Cortex of kidney (tissue), 1 donor: Measurements from ENCODE around the gene SCAPER.
"Not testable (repeated sequence)": the region's sequence is repeated elsewhere in the genome, so short reads cannot be mapped to it uniquely, and the experiment has no call there.

Experiments
- DNase-seq: peaks from one replicate; lab custom pipeline; 2025; lab: John Stamatoyannopoulos, UW

Gene SCAPER

GRCh38 chr15:76772776-76773175 is 132.4 kb downstream of the SCAPER start:
- no peak for DNase-seq

GRCh38 chr15:76764004-76764403 is 141.1 kb downstream of the SCAPER start:
- no peak for DNase-seq

GRCh38 chr15:76763554-76763953 is 141.6 kb downstream of the SCAPER start:
- DNase-seq, result no peak

GRCh38 chr15:76756381-76756780 is 148.8 kb downstream of the SCAPER start:
- no peak for DNase-seq

- DNase-seq, result no peak
Measured at GRCh38 chr15:76753771-76754170, 151.4 kb downstream of the SCAPER start.

GRCh38 chr15:76753131-76753530 is 152.0 kb downstream of the SCAPER start:
- DNase-seq, result no peak

- DNase-seq, result no peak
Measured at GRCh38 chr15:76752549-76752948, 152.6 kb downstream of the SCAPER start.

- no peak for DNase-seq
Measured at GRCh38 chr15:76737573-76737972, 167.6 kb downstream of the SCAPER start.

GRCh38 chr15:76732321-76732720 is 172.8 kb downstream of the SCAPER start:
- not testable (repeated sequence) for DNase-seq

- DNase-seq, result no peak
Measured at GRCh38 chr15:76730262-76730661, 174.9 kb downstream of the SCAPER start.

GRCh38 chr15:76718863-76719262 is 186.3 kb downstream of the SCAPER start:
- DNase-seq, result no peak

GRCh38 chr15:76714950-76715349 is 190.2 kb downstream of the SCAPER start:
- DNase-seq, result no peak

- DNase-seq, result no peak
Measured at GRCh38 chr15:76711351-76711827, 193.8 kb downstream of the SCAPER start.

GRCh38 chr15:76704032-76704431 is 201.1 kb downstream of the SCAPER start:
- DNase-seq, result not testable (repeated sequence)

GRCh38 chr15:76696840-76697239 is 208.3 kb downstream of the SCAPER start:
- no peak for DNase-seq

GRCh38 chr15:76692546-76692945 is 212.6 kb downstream of the SCAPER start:
- not testable (repeated sequence) for DNase-seq

- not testable (repeated sequence) for DNase-seq
Measured at GRCh38 chr15:76687592-76687991, 217.5 kb downstream of the SCAPER start.

GRCh38 chr15:76684002-76684401 is 221.1 kb downstream of the SCAPER start:
- DNase-seq, result no peak

- DNase-seq, result no peak
Measured at GRCh38 chr15:76682833-76683232, 222.3 kb downstream of the SCAPER start.

GRCh38 chr15:76682259-76682658 is 222.9 kb downstream of the SCAPER start:
- no peak for DNase-seq

- DNase-seq, result no peak
Measured at GRCh38 chr15:76678766-76679165, 226.4 kb downstream of the SCAPER start.

GRCh38 chr15:76674883-76675282 is 230.3 kb downstream of the SCAPER start:
- no peak for DNase-seq

GRCh38 chr15:76669521-76670207 is 235.5 kb downstream of the SCAPER start:
- DNase-seq, result no peak

GRCh38 chr15:76668900-76669299 is 236.2 kb downstream of the SCAPER start:
- DNase-seq, result no peak
